Measurements from ENCODE around the gene CORO7.

Gene CORO7

GRCh38 chr16:4367393-4367856 lies 49.0 kb downstream of the CORO7 start:
- H3K27me3 ChIP-seq (ENCODE audit: control insufficient read depth in 1 of 2, insufficient read depth in 2 of 2, low read length in 2 of 2) = no peaks in the 10 kb centered on the region
- no peak overlapping the region for H3K4me3 ChIP-seq (ENCODE audit: low read length in 2 of 2)
- H3K36me3 ChIP-seq (ENCODE audit: control insufficient read depth in 2 of 2, insufficient read depth in 2 of 2, low read length in 2 of 2) = peaks cover 0 to 5% of the 10 kb centered on the region in 2 donors
- no peaks in the 10 kb centered on the region for H3K9me3 ChIP-seq (ENCODE audit: control insufficient read depth in 2 of 2, low read length in 2 of 2)
- no peak overlapping the region for H3K27ac ChIP-seq (ENCODE audit: low read length)
- peaks cover 17% of the 10 kb centered on the region for H3K4me1 ChIP-seq (ENCODE audit: control insufficient read depth, insufficient read depth, low read length)
- no peak overlapping the region for H3K9ac ChIP-seq (ENCODE audit: low read length in 2 of 2)

GRCh38 chr16:4366016-4366415 lies 50.4 kb downstream of the CORO7 start:
- H3K4me1 ChIP-seq (ENCODE audit: control insufficient read depth, insufficient read depth, low read length) = peaks cover 9% of the 10 kb centered on the region
- no peak overlapping the region for H3K4me3 ChIP-seq (ENCODE audit: low read length in 2 of 2)
- no peaks in the 10 kb centered on the region for H3K27me3 ChIP-seq (ENCODE audit: control insufficient read depth in 1 of 2, insufficient read depth in 2 of 2, low read length in 2 of 2)
- H3K9me3 ChIP-seq (ENCODE audit: control insufficient read depth in 2 of 2, low read length in 2 of 2) = no peaks in the 10 kb centered on the region
- H3K27ac ChIP-seq (ENCODE audit: low read length) = no peak overlapping the region
- H3K36me3 ChIP-seq (ENCODE audit: control insufficient read depth in 2 of 2, insufficient read depth in 2 of 2, low read length in 2 of 2) = peaks cover 3 to 5% of the 10 kb centered on the region in 2 donors
- H3K9ac ChIP-seq (ENCODE audit: low read length in 2 of 2) = no peak overlapping the region

- Histone ChIP-seq H3K36me3 (ENCODE audit: control insufficient read depth in 2 of 2, insufficient read depth in 2 of 2, low read length in 2 of 2) (peaks cover 3 to 5% of the 10 kb centered on the region in 2 donors), H3K4me1 (ENCODE audit: control insufficient read depth, insufficient read depth, low read length) (peaks cover 5% of the 10 kb centered on the region), H3K9me3 (ENCODE audit: control insufficient read depth in 2 of 2, low read length in 2 of 2) (no peaks in the 10 kb centered on the region), H3K27me3 (ENCODE audit: control insufficient read depth in 1 of 2, insufficient read depth in 2 of 2, low read length in 2 of 2) (no peaks in the 10 kb centered on the region), H3K9ac (ENCODE audit: low read length in 2 of 2) (no peak overlapping the region), H3K27ac (ENCODE audit: low read length) (no peak overlapping the region), H3K4me3 (ENCODE audit: low read length in 2 of 2) (no peak overlapping the region)
Measured at GRCh38 chr16:4365615-4366014, 50.8 kb downstream of the CORO7 start.

- Histone ChIP-seq H3K4me1 (ENCODE audit: control insufficient read depth, insufficient read depth, low read length) (peaks cover 2% of the 10 kb centered on the region), H3K36me3 (ENCODE audit: control insufficient read depth in 2 of 2, insufficient read depth in 2 of 2, low read length in 2 of 2) (peaks cover 3 to 5% of the 10 kb centered on the region in 2 donors), H3K27me3 (ENCODE audit: control insufficient read depth in 1 of 2, insufficient read depth in 2 of 2, low read length in 2 of 2) (no peaks in the 10 kb centered on the region), H3K4me3 (ENCODE audit: low read length in 2 of 2) (no peak overlapping the region), H3K9ac (ENCODE audit: low read length in 2 of 2) (no peak overlapping the region), H3K9me3 (ENCODE audit: control insufficient read depth in 2 of 2, low read length in 2 of 2) (no peaks in the 10 kb centered on the region), H3K27ac (ENCODE audit: low read length) (no peak overlapping the region)
Measured at GRCh38 chr16:4365014-4365406, 51.4 kb downstream of the CORO7 start.

- peaks cover 3 to 5% of the 10 kb centered on the region in 2 donors for H3K36me3 ChIP-seq (ENCODE audit: control insufficient read depth in 2 of 2, insufficient read depth in 2 of 2, low read length in 2 of 2)
- no peak overlapping the region for H3K9ac ChIP-seq (ENCODE audit: low read length in 2 of 2)
- H3K4me1 ChIP-seq (ENCODE audit: control insufficient read depth, insufficient read depth, low read length) = peaks cover under 1% of the 10 kb centered on the region
- H3K4me3 ChIP-seq (ENCODE audit: low read length in 2 of 2) = no peak overlapping the region
- H3K9me3 ChIP-seq (ENCODE audit: control insufficient read depth in 2 of 2, low read length in 2 of 2) = no peaks in the 10 kb centered on the region
- no peak overlapping the region for H3K27ac ChIP-seq (ENCODE audit: low read length)
- H3K27me3 ChIP-seq (ENCODE audit: control insufficient read depth in 1 of 2, insufficient read depth in 2 of 2, low read length in 2 of 2) = no peaks in the 10 kb centered on the region
Measured at GRCh38 chr16:4364196-4365013, 52.0 kb downstream of the CORO7 start.

GRCh38 chr16:4362476-4363135 lies 53.8 kb downstream of the CORO7 start:
- H3K9me3 ChIP-seq (ENCODE audit: control insufficient read depth in 2 of 2, low read length in 2 of 2) = no peaks in the 10 kb centered on the region
- H3K36me3 ChIP-seq (ENCODE audit: control insufficient read depth in 2 of 2, insufficient read depth in 2 of 2, low read length in 2 of 2) = peaks cover 3 to 11% of the 10 kb centered on the region in 2 donors
- H3K4me3 ChIP-seq (ENCODE audit: low read length in 2 of 2) = no peak overlapping the region
- H3K27me3 ChIP-seq (ENCODE audit: control insufficient read depth in 1 of 2, insufficient read depth in 2 of 2, low read length in 2 of 2) = no peaks in the 10 kb centered on the region
- H3K9ac ChIP-seq (ENCODE audit: low read length in 2 of 2) = no peak overlapping the region
- peaks cover 5% of the 10 kb centered on the region for H3K4me1 ChIP-seq (ENCODE audit: control insufficient read depth, insufficient read depth, low read length)
- no peak overlapping the region for H3K27ac ChIP-seq (ENCODE audit: low read length)

- Histone ChIP-seq H3K4me3 (ENCODE audit: low read length in 2 of 2) (no peak overlapping the region), H3K9ac (ENCODE audit: low read length in 2 of 2) (no peak overlapping the region), H3K4me1 (ENCODE audit: control insufficient read depth, insufficient read depth, low read length) (peaks cover 5% of the 10 kb centered on the region), H3K9me3 (ENCODE audit: control insufficient read depth in 2 of 2, low read length in 2 of 2) (no peaks in the 10 kb centered on the region), H3K36me3 (ENCODE audit: control insufficient read depth in 2 of 2, insufficient read depth in 2 of 2, low read length in 2 of 2) (peaks cover 3 to 10% of the 10 kb centered on the region in 2 donors), H3K27ac (ENCODE audit: low read length) (no peak overlapping the region), H3K27me3 (ENCODE audit: control insufficient read depth in 1 of 2, insufficient read depth in 2 of 2, low read length in 2 of 2) (no peaks in the 10 kb centered on the region)
Measured at GRCh38 chr16:4361944-4362311, 54.5 kb downstream of the CORO7 start.

- Histone ChIP-seq H3K9ac (ENCODE audit: low read length in 2 of 2) (no peak overlapping the region), H3K9me3 (ENCODE audit: control insufficient read depth in 2 of 2, low read length in 2 of 2) (no peaks in the 10 kb centered on the region), H3K27ac (ENCODE audit: low read length) (no peak overlapping the region), H3K4me3 (ENCODE audit: low read length in 2 of 2) (no peak overlapping the region), H3K4me1 (ENCODE audit: control insufficient read depth, insufficient read depth, low read length) (peaks cover 5% of the 10 kb centered on the region), H3K27me3 (ENCODE audit: control insufficient read depth in 1 of 2, insufficient read depth in 2 of 2, low read length in 2 of 2) (no peaks in the 10 kb centered on the region), H3K36me3 (ENCODE audit: control insufficient read depth in 2 of 2, insufficient read depth in 2 of 2, low read length in 2 of 2) (peaks cover 3 to 10% of the 10 kb centered on the region in 2 donors)
Measured at GRCh38 chr16:4361033-4361943, 55.1 kb downstream of the CORO7 start.

GRCh38 chr16:4360538-4361021 lies 55.8 kb downstream of the CORO7 start:
- peaks cover 3 to 10% of the 10 kb centered on the region in 2 donors for H3K36me3 ChIP-seq (ENCODE audit: control insufficient read depth in 2 of 2, insufficient read depth in 2 of 2, low read length in 2 of 2)

GRCh38 chr16:4359914-4360313 lies 56.5 kb downstream of the CORO7 start:
- Histone ChIP-seq H3K9ac (ENCODE audit: low read length in 2 of 2) (no peak overlapping the region), H3K4me1 (ENCODE audit: control insufficient read depth, insufficient read depth, low read length) (peaks cover 5% of the 10 kb centered on the region), H3K27ac (ENCODE audit: low read length) (no peak overlapping the region), H3K4me3 (ENCODE audit: low read length in 2 of 2) (no peak overlapping the region), H3K27me3 (ENCODE audit: control insufficient read depth in 1 of 2, insufficient read depth in 2 of 2, low read length in 2 of 2) (no peaks in the 10 kb centered on the region), H3K36me3 (ENCODE audit: control insufficient read depth in 2 of 2, insufficient read depth in 2 of 2, low read length in 2 of 2) (peaks cover 3 to 6% of the 10 kb centered on the region in 2 donors), H3K9me3 (ENCODE audit: control insufficient read depth in 2 of 2, low read length in 2 of 2) (no peaks in the 10 kb centered on the region)

More at GRCh38 chr16:4360538-4361021, 55.8 kb downstream of the CORO7 start:
- Histone ChIP-seq H3K4me3 (ENCODE audit: low read length in 2 of 2) (no peak overlapping the region), H3K27me3 (ENCODE audit: control insufficient read depth in 1 of 2, insufficient read depth in 2 of 2, low read length in 2 of 2) (no peaks in the 10 kb centered on the region), H3K27ac (ENCODE audit: low read length) (no peak overlapping the region), H3K9ac (ENCODE audit: low read length in 2 of 2) (no peak overlapping the region), H3K4me1 (ENCODE audit: control insufficient read depth, insufficient read depth, low read length) (peaks cover 5% of the 10 kb centered on the region), H3K9me3 (ENCODE audit: control insufficient read depth in 2 of 2, low read length in 2 of 2) (no peaks in the 10 kb centered on the region)

Data from stomach smooth muscle (tissue), 2 donors.